Heart left ventricle (tissue), 16 donors: ENCODE results near the gene SMCO4. TPM values are rescaled to one million over a fixed set of nuclear protein-coding genes. Genes with fewer than 3 reads are reported as not detected.
"Not testable (repeated sequence)": the region's sequence is repeated elsewhere in the genome, so short reads cannot be mapped to it uniquely, and the experiment has no call there.

Experiments used
- ATAC-seq, 4 donors: fragments of 200-7000 bp; cut with Tn5 transposase; one replicate each; pipeline ENCODE4 v1.9.1; 2020 to 2022; ENCODE audit warnings: moderate library complexity in 4 of 4, mild to moderate bottlenecking in 3 of 4, moderate number of reproducible peaks in 1 of 4
- DNase-seq, 5 donors: peaks; one replicate each; pipeline ENCODE4 v3.0.0-alpha.2; 2020
- H3K27ac ChIP-seq, 12 donors: fragments of 200-600 bp; sonication (generic) in 4 of 12; one replicate each; pipeline versions ENCODE4 v1.5.0 to v1.8.0; 2016 to 2022; ENCODE audit warnings: mild to moderate bottlenecking in 2 of 12
- H3K27me3 ChIP-seq, 9 donors: fragments of 200-600 bp; sonication (generic) in 2 of 9; one replicate each; pipeline versions ENCODE4 v1.5.1 to v1.8.0; 2016 to 2022; ENCODE audit warnings: mild to moderate bottlenecking in 3 of 9
- H3K36me3 ChIP-seq, 9 donors: fragments of 200-600 bp; sonication (generic) in 2 of 9; one replicate each; pipeline versions ENCODE4 v1.5.0 to v1.8.0; 2018 to 2022; ENCODE audit warnings: mild to moderate bottlenecking in 2 of 9
- H3K4me1 ChIP-seq, 12 donors: fragments of 200-600 bp; sonication (generic) in 4 of 12; one replicate each; pipeline versions ENCODE4 v1.5.0 to v1.8.0; 2016 to 2022; ENCODE audit warnings: mild to moderate bottlenecking in 3 of 12
- H3K4me3 ChIP-seq, 12 donors: fragments of 200-600 bp; sonication (generic) in 4 of 12; one replicate each; pipeline versions ENCODE4 v1.5.0 to v1.8.0; 2017 to 2022; ENCODE audit warnings: mild to moderate bottlenecking in 9 of 12, moderate library complexity in 4 of 12
- H3K9me3 ChIP-seq, 12 donors: fragments of 200-600 bp; sonication (generic) in 4 of 12; one replicate each; pipeline versions ENCODE4 v1.5.0 to v1.8.0; 2016 to 2022; ENCODE audit warnings: mild to moderate bottlenecking in 1 of 12
- POLR2A ChIP-seq, 2 donors: fragments of 450-650 bp; IDR thresholded peaks; one replicate each; pipeline ENCODE4 v1.6.1; 2017; ENCODE audit warnings: antibody characterized with exemption in 2 of 2, mild to moderate bottlenecking in 2 of 2, moderate library complexity in 2 of 2
- WGBS, 4 donors: extraction: QIAGEN DNeasy Blood & Tissue Kit in 2 of 4; methylation state at CpG; one replicate each; pipeline versions ENCODE4 v1.1.5 to v1.1.7; 2013 to 2018; 5-methylcytosine and 5-hydroxymethylcytosine counted together
- intact Hi-C, 10 donors: fragments of 100-400 bp; cut with DNase I; formaldehyde crosslinking; loops; one replicate each; pipeline versions ENCODE4 v1.11.1 to v1.14.2; 2022
- polyA plus RNA-seq, 2 donors: library from polyadenylated mRNA; stranded (reverse); fragments of 200-250 nt; gene quantifications; one replicate each; pipeline ENCODE4 v1.2.3, GENCODE V29; 2013
- total RNA-seq, 9 donors: library from RNA; depleted of rRNA in 2 of 9; stranded (reverse); fragments of >200 nt in 2 of 9; fragmentation: NEBNext Ultra II Directional in 3 of 9; extraction: Animal tissue kit (Norgen Biotek cat#: 25700) in 3 of 9; gene quantifications; one replicate each; pipeline versions ENCODE4 v1.1.0 to v1.2.4, GENCODE V29; 2016 to 2023
- TF ChIP-seq, protein P1 (sequence below), 12 donors: fragments of 200-600 bp; sonication (generic) in 4 of 12; IDR thresholded peaks; one replicate each; pipeline versions ENCODE4 v1.5.0 to v1.8.0; 2018 to 2022; ENCODE audit warnings: antibody characterized with exemption in 12 of 12, mild to moderate bottlenecking in 5 of 12
- donor health status: ischemic (EF 13 %, LVEDD 7.1; RV severe dilation, severe dysfunction).
- donor health status: healthy with polysubstance abuse.
- donor health status: DM: no; HTN: yes; CAD: no.
- donor health status: DM: no; HTN: no; CAD: no.
- donor health status: ischemic (EF 25% LVEDD 6.9; RV normal size, moderate dysfunction).
- donor health status: ischemic (EF 25% LVEDD 5.7; RV mildly dilated, moderate dysfunction).
- donor health status: healthy.
- donor health status: DM: yes; HTN: yes; CAD: no.
- donor health status: ischemic (EF 35%, LVEDD 5.7; RV mildly dilated, moderate dysfunction).
- donor health status: nonischemic (EF 11% LVEDD 7.7; RV severe dilation, severe dysfunction).
- donor health status: DM: yes; HTN: yes; CAD: no.
- donor health status: PGD.
- donor health status: ischemic (EF 29% LVEDD 5.4; RV normal size, mild dysfunction).
- donor health status: nonischemic (EF 23%, LVEDD 6.1; RV moderate dilation, normal function).

SMCO4 gene
- total and polyA plus RNA-seq, 11 donors = 28.5 to 81.4 (median 52.5) TPM

- 72 to 85% (median 78%) methylated on average over 8 of the region's 8 CpGs for whole genome bisulfite sequencing, 4 donors
- no peaks in the 10 kb centered on the region for H3K36me3 ChIP-seq
- TF ChIP-seq, protein P1, sequence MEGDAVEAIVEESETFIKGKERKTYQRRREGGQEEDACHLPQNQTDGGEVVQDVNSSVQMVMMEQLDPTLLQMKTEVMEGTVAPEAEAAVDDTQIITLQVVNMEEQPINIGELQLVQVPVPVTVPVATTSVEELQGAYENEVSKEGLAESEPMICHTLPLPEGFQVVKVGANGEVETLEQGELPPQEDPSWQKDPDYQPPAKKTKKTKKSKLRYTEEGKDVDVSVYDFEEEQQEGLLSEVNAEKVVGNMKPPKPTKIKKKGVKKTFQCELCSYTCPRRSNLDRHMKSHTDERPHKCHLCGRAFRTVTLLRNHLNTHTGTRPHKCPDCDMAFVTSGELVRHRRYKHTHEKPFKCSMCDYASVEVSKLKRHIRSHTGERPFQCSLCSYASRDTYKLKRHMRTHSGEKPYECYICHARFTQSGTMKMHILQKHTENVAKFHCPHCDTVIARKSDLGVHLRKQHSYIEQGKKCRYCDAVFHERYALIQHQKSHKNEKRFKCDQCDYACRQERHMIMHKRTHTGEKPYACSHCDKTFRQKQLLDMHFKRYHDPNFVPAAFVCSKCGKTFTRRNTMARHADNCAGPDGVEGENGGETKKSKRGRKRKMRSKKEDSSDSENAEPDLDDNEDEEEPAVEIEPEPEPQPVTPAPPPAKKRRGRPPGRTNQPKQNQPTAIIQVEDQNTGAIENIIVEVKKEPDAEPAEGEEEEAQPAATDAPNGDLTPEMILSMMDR (IDR thresholded peaks at IDR 0.05) = no peak
- TF ChIP-seq POLR2A (IDR thresholded peaks at IDR 0.05) = no peak
- DNase-seq = no peak
- no peak overlapping the region for H3K27ac ChIP-seq
- ATAC-seq = no peak
- peaks cover 0 to 2% (median 0%) of the 10 kb centered on the region in 12 donors for H3K9me3 ChIP-seq
- no peaks in the 10 kb centered on the region for H3K27me3 ChIP-seq
- H3K4me1 ChIP-seq = no peaks in the 10 kb centered on the region
- no peak overlapping the region for H3K4me3 ChIP-seq
- intact Hi-C loops = no loop called here
These were observed 98.5 kb downstream of the SMCO4 start for GRCh38 chr11:93444617-93445073.

GRCh38 chr11:93443232-93443631 lies 100.0 kb downstream of the SMCO4 start:
- DNase-seq, intact Hi-C loops: not testable (repeated sequence)
- WGBS, 4 donors = 85 to 90% (median 89%) methylated on average over 2 of the region's 2 CpGs

GRCh38 chr11:93432247-93432646 lies 110.9 kb downstream of the SMCO4 start:
- Histone ChIP-seq H3K4me3 (no peak overlapping the region), H3K4me1 (no peaks in the 10 kb centered on the region), H3K36me3 (no peaks in the 10 kb centered on the region), H3K9me3 (no peaks in the 10 kb centered on the region), H3K27me3 (no peaks in the 10 kb centered on the region), H3K27ac (no peak overlapping the region)
- no peak for TF ChIP-seq POLR2A (IDR thresholded peaks at IDR 0.05)
- TF ChIP-seq, protein P1 (IDR thresholded peaks at IDR 0.05) = no peak
- intact Hi-C loops = no loop called here
- DNase-seq (no peak), ATAC-seq (no peak)
- 72 to 84% (median 83%) methylated on average over 3 of the region's 3 CpGs for WGBS, 4 donors

More at GRCh38 chr11:93443232-93443631, 100.0 kb downstream of the SMCO4 start:
- not testable (repeated sequence) for H3K4me3 ChIP-seq, H3K27me3 ChIP-seq, H3K27ac ChIP-seq, H3K36me3 ChIP-seq, ATAC-seq, H3K4me1 ChIP-seq, H3K9me3 ChIP-seq

Other genes with a start within 250 kb of the SMCO4 start
- gene DEUP1, start 212.6 kb downstream of the SMCO4 start, total RNA-seq = not detected
- gene DEUP1, start 212.6 kb downstream of the SMCO4 start, polyA plus RNA-seq = not detected
- gene CEP295, start 118.3 kb upstream of the SMCO4 start, total RNA-seq = 10 to 100 TPM in 1 of 9 donors, 1 to 10 TPM in 8; 4.5 to 11.7 (median 8.1) TPM
- gene CEP295, start 118.3 kb upstream of the SMCO4 start, polyA plus RNA-seq = 1 to 10 TPM; 3.6 to 5.1 TPM
- 10 to 100 TPM; 17.0 to 52.5 (median 36.7) TPM for gene TAF1D, start 198.1 kb upstream of the SMCO4 start, total RNA-seq
- gene TAF1D, start 198.1 kb upstream of the SMCO4 start, polyA plus RNA-seq = 10 to 100 TPM; 46.3 to 57.6 TPM
- 10 to 100 TPM; 23.7 to 46.2 (median 28.6) TPM for gene C11orf54, start 198.3 kb upstream of the SMCO4 start, total RNA-seq
- 10 to 100 TPM; 17.2 to 22.6 TPM for gene C11orf54, start 198.3 kb upstream of the SMCO4 start, polyA plus RNA-seq
- gene MED17, start 240.9 kb upstream of the SMCO4 start, total RNA-seq = 10 to 100 TPM; 14.6 to 28.6 (median 16.1) TPM
- 10 to 100 TPM in 1 of 2 donors, 1 to 10 TPM in 1; 9.2 to 18.1 TPM for gene MED17, start 240.9 kb upstream of the SMCO4 start, polyA plus RNA-seq